Spleen (tissue), 11 donors: ENCODE data around the gene PRTN3. TPM values are rescaled to one million over a fixed set of nuclear protein-coding genes. Genes with fewer than 3 reads are reported as not detected.
A peak's percentile ranks its signal among the peaks of the same experiment; 100 is the strongest.

Source experiments
- DNase-seq: peaks from one replicate; pipeline ENCODE4 v3.0.0-alpha.2; 2020
- H3K27ac ChIP-seq, 8 donors: fragments of 200-600 bp; sonication (generic) in 7 of 8; 1 replicate in 4 of 8; 2 replicates in 4 of 8; pipeline versions ENCODE4 v1.5.0 to v1.8.0; 2016 to 2021; ENCODE audit warnings: inconsistent platforms in 4 of 8, mild to moderate bottlenecking in 4 of 8, moderate library complexity in 1 of 8
- H3K27me3 ChIP-seq, 7 donors: fragments of 200-600 bp; sonication (generic) in 6 of 7; replicated peaks in 1 of 7; 1 replicate in 4 of 7; 2 replicates in 3 of 7; pipeline versions ENCODE4 v1.5.0 to v1.8.0; 2016 to 2021; ENCODE audit warnings: inconsistent platforms in 3 of 7, mild to moderate bottlenecking in 1 of 7
- H3K36me3 ChIP-seq, 6 donors: fragments of 200-600 bp; sonication (generic) in 5 of 6; 1 replicate in 4 of 6; 2 replicates in 2 of 6; pipeline versions ENCODE4 v1.5.0 to v1.8.0; 2016 to 2021; ENCODE audit warnings: inconsistent platforms in 2 of 6
- H3K4me1 ChIP-seq, 6 donors: fragments of 200-600 bp; sonication (generic) in 5 of 6; 1 replicate in 3 of 6; 2 replicates in 3 of 6; pipeline versions ENCODE4 v1.5.0 to v1.8.0; 2016 to 2021; ENCODE audit warnings: inconsistent platforms in 3 of 6
- H3K4me3 ChIP-seq, 8 donors: fragments of 200-600 bp; sonication (generic) in 7 of 8; 1 replicate in 4 of 8; 2 replicates in 4 of 8; pipeline versions ENCODE4 v1.5.0 to v1.8.0; 2016 to 2021; ENCODE audit warnings: inconsistent platforms in 4 of 8, mild to moderate bottlenecking in 4 of 8, moderate library complexity in 2 of 8
- H3K9me3 ChIP-seq, 8 donors: fragments of 200-600 bp; sonication (generic) in 7 of 8; 1 replicate in 4 of 8; 2 replicates in 4 of 8; pipeline versions ENCODE4 v1.5.0 to v1.8.0; 2016 to 2021; ENCODE audit warnings: inconsistent platforms in 4 of 8
- POLR2A ChIP-seq, 3 donors: fragments of 450-650 bp; IDR thresholded peaks; one replicate each; pipeline ENCODE4 v1.5.1; 2017; ENCODE audit warnings: antibody characterized with exemption in 3 of 3, mild to moderate bottlenecking in 1 of 3
- POLR2AphosphoS5 ChIP-seq, 3 donors: sonication (generic); formaldehyde crosslinking; IDR thresholded peaks; one replicate each; pipeline ENCODE4 v1.5.1; 2017; ENCODE audit warnings: antibody characterized with exemption in 3 of 3
- WGBS, 5 donors: extraction: QIAGEN DNeasy Blood & Tissue Kit in 3 of 5; methylation state at CpG; one replicate each; pipeline versions ENCODE4 v1.1.5 to v1.1.7; 2013 to 2018; 5-methylcytosine and 5-hydroxymethylcytosine counted together
- intact Hi-C: fragments of 100-400 bp; cut with DNase I; formaldehyde crosslinking; loops from one replicate; pipeline ENCODE4 v1.15.0; 2023; ENCODE audit warnings: low total_unique reads
- polyA plus RNA-seq, 3 donors: library from polyadenylated mRNA; stranded (reverse); fragments of 200-250 nt; gene quantifications; one replicate each; pipeline ENCODE4 v1.2.1, GENCODE V29; 2013
- total RNA-seq, 7 donors: library from RNA; depleted of rRNA in 3 of 7; stranded (reverse); fragments of >200 nt in 3 of 7; fragmentation: NEBNext Ultra II Directional in 4 of 7; extraction: Animal tissue kit (Norgen Biotek cat#: 25700) in 4 of 7; gene quantifications; one replicate each; pipeline versions ENCODE4 v1.1.0 to v1.2.1, GENCODE V29; 2016 to 2021
- TF ChIP-seq, protein P1 (sequence below), 11 experiments: fragments of 200-600 bp in 7 of 11; fragments of 450-650 bp in 4 of 11; sonication (generic) in 4 of 11; IDR thresholded peaks in 8 of 11; conservative IDR thresholded peaks in 3 of 11; 1 replicate in 7 of 11; 2 replicates in 4 of 11; pipeline versions ENCODE4 v1.4.0 to v1.8.0; 2016 to 2021; ENCODE audit warnings: antibody characterized with exemption in 11 of 11, inconsistent platforms in 4 of 11, mild to moderate bottlenecking in 1 of 11
- donor health status: healthy with polysubstance abuse.
- donor health status: DM: no; HTN: no; CAD: no; lungs with moderate emphysema.
- donor health status: DM: no; HTN: no; CAD: no.
- donor health status: Bipolar disorder and iron deficiency.
- donor health status: healthy.
- donor health status: DM: no; HTN: no; CAD: no.
- donor health status: DM: yes; HTN: yes; CAD: no.

The PRTN3 gene
- total and polyA plus RNA-seq, 10 donors = 0.89 to 168 (median 7.9) TPM

DNA sequence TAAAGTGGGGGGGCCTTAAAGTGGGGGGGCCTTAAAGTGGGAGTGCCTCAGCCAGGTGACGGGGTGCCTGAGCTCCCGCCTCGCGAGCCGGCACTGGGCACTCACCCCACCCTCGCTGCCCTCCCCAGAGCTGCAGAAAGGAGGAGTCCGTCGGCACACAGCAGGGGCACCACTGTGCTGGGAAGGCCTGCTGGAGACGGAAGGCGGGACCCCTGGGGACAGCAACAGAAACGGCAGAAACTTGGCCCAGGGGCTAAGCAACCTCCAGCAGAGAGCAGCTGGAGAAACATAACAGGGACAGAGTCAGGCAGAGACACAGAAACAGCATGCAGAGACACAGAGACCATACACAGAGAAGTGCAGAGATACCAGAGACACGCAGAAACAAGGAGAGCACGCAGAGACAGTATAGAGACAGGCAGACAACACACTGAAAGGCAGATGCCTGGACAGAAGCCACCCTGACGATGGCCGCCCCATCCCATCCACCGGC, 26.5 kb downstream of the PRTN3 start:
- Histone ChIP-seq H3K4me1 (peaks cover 15 to 27% (median 26%) of the 10 kb centered on the region in 6 donors), H3K4me3 (no peak overlapping the region), H3K27me3 (peaks cover 0 to 14% (median 3%) of the 10 kb centered on the region in 7 donors), H3K9me3 (no peaks in the 10 kb centered on the region), H3K27ac (no peak overlapping the region), H3K36me3 (peaks cover 0 to 57% (median 33%) of the 10 kb centered on the region in 6 donors)
- intact Hi-C loops = loop anchor here (10.0 kb wide), 1 partner anchor 117 kb away; the partner anchor contains the start of gene WDR18
- TF ChIP-seq, protein P1, sequence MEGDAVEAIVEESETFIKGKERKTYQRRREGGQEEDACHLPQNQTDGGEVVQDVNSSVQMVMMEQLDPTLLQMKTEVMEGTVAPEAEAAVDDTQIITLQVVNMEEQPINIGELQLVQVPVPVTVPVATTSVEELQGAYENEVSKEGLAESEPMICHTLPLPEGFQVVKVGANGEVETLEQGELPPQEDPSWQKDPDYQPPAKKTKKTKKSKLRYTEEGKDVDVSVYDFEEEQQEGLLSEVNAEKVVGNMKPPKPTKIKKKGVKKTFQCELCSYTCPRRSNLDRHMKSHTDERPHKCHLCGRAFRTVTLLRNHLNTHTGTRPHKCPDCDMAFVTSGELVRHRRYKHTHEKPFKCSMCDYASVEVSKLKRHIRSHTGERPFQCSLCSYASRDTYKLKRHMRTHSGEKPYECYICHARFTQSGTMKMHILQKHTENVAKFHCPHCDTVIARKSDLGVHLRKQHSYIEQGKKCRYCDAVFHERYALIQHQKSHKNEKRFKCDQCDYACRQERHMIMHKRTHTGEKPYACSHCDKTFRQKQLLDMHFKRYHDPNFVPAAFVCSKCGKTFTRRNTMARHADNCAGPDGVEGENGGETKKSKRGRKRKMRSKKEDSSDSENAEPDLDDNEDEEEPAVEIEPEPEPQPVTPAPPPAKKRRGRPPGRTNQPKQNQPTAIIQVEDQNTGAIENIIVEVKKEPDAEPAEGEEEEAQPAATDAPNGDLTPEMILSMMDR (IDR thresholded peaks at IDR 0.05 in 8 of 11, conservative IDR thresholded peaks at IDR 0.05 in 3 of 11) = no peak
- TF ChIP-seq POLR2A (IDR thresholded peaks at IDR 0.05) = no peak
- TF ChIP-seq POLR2AphosphoS5 (IDR thresholded peaks at IDR 0.05) = no peak
- 83 to 92% (median 91%) methylated on average over 16 of the region's 16 CpGs for WGBS, 5 donors
- DNase-seq = no peak

DNA sequence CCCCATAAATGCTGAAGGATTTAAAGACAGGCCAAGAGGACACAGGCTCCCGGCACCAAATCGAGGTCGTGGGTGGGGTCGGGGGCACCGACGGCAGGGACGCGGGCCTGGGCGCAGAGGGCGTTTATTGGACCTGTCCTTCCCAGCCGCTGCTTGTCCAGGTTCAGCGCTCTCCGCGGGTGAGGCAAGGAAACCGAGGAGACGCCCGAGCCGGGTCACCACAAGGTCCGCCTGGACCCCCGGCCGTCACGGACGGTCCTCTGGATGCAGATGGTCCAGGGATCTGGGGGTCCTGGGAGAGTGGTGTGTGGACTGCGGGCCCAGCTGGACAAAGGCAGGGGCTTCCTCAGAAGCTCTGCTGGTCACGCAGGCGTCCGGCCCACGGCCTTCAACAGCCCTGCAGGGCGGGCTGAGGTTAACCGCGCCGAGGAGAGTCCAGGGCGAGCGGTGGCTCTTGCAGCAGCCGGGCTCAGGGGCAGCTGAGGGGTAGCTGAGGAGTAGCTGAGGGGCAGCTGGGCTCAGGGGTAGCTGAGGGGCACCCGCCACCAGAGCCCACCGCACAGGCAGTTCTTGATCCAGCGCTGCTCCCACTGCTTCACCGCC, 27.2 kb downstream of the PRTN3 start:
- Histone ChIP-seq H3K36me3 (peaks cover 0 to 57% (median 33%) of the 10 kb centered on the region in 6 donors), H3K27me3 (peaks cover 0 to 8% (median 2%) of the 10 kb centered on the region in 7 donors), H3K27ac (no peak overlapping the region), H3K4me1 (peaks cover 12 to 25% (median 24%) of the 10 kb centered on the region in 6 donors), H3K4me3 (no peak overlapping the region), H3K9me3 (no peaks in the 10 kb centered on the region)
- WGBS, 5 donors = 90 to 97% (median 93%) methylated on average over 7 to 39 of the region's 39 CpGs
- no peak for DNase-seq
- TF ChIP-seq POLR2AphosphoS5 (IDR thresholded peaks at IDR 0.05) = peak in 1 of 3 donors; percentile 49
- TF ChIP-seq, protein P1 (IDR thresholded peaks at IDR 0.05 in 8 of 11, conservative IDR thresholded peaks at IDR 0.05 in 3 of 11) = no peak
- intact Hi-C loops = loop anchor here (10.0 kb wide), 1 partner anchor 117 kb away; the partner anchor contains the start of gene WDR18

- intact Hi-C loops = loop anchor here (10.0 kb wide), 1 partner anchor 116 kb away; the partner anchor contains the start of gene WDR18
- WGBS, 5 donors = 93 to 97% (median 96%) methylated on average over 28 to 34 of the region's 34 CpGs
These were observed 27.9 kb downstream of the PRTN3 start for GRCh38 chr19:868458-869244.

More at GRCh38 chr19:868458-869244, 27.9 kb downstream of the PRTN3 start:
- Histone ChIP-seq H3K36me3 (peaks cover 0 to 62% (median 36%) of the 10 kb centered on the region in 6 donors), H3K27me3 (peaks cover 0 to under 1% (median 0%) of the 10 kb centered on the region in 7 donors), H3K4me1 (peaks cover 5 to 23% (median 18%) of the 10 kb centered on the region in 6 donors), H3K4me3 (no peak overlapping the region), H3K27ac (peak overlapping the region in 2 of 8 donors; percentile 31 to 35), H3K9me3 (no peaks in the 10 kb centered on the region)
- TF ChIP-seq, protein P1 (IDR thresholded peaks at IDR 0.05 in 8 of 11, conservative IDR thresholded peaks at IDR 0.05 in 3 of 11) = no peak
- TF ChIP-seq POLR2AphosphoS5 (IDR thresholded peaks at IDR 0.05) (peak in 2 of 3 donors; percentile 21 to 70), POLR2A (IDR thresholded peaks at IDR 0.05) (no peak)
- no peak for DNase-seq
